Erythroblast (primary cell): ENCODE measurements around the gene CHST8.

ENCODE experiments used
- GATA1 ChIP-seq: IDR thresholded peaks from 2 replicates; pipeline ENCODE4 v1.6.1; 2011; ENCODE audit warnings: low read depth, mild to moderate bottlenecking, control low read depth, low read length, moderate library complexity
- POLR2A ChIP-seq: IDR thresholded peaks from 2 replicates; pipeline ENCODE4 v1.6.1; 2011; ENCODE audit warnings: mild to moderate bottlenecking, low read length

GRCh38 chr19:33677745-33678426, 56.1 kb downstream of the CHST8 start:
- TF ChIP-seq POLR2A, result no peak
- no peak for TF ChIP-seq GATA1
